NCI-H460 (cell line): ENCODE results near the gene RNF214. TPM values are rescaled to one million over a fixed set of nuclear protein-coding genes. Genes with fewer than 3 reads are reported as not detected.
A peak's percentile ranks its signal among the peaks of the same experiment; 100 is the strongest.
"Not testable (repeated sequence)": the region's sequence is repeated elsewhere in the genome, so short reads cannot be mapped to it uniquely, and the experiment has no call there.

Experiments
- DNase-seq: peaks from one replicate; pipeline ENCODE4 v3.0.0-alpha.2; 2016; ENCODE audit warnings: low read depth; ENCODE audit errors: extremely low read depth
- total RNA-seq: library from RNA; depleted of rRNA; stranded (reverse); fragments of >200 nt; shearing (Covaris generic); gene quantifications from 2 replicates; pipeline ENCODE4 v1.2.3, GENCODE V29; 2014

RNF214 gene
- total RNA-seq, 1 experiment from 2014 or later = 12.3 TPM

- no peak for DNase-seq
These were observed 2.6 kb upstream of the RNF214 start for GRCh38 chr11:117229931-117230285.

- no peak for DNase-seq
These were observed 2.0 kb upstream of the RNF214 start for GRCh38 chr11:117230286-117230961.

GRCh38 chr11:117230999-117231841 is 1.3 kb upstream of the RNF214 start:
- DNase-seq = no peak

- peak; percentile 28 for DNase-seq
These were observed 704 bp upstream of the RNF214 start, which contains the start of gene PCSK7 for GRCh38 chr11:117231842-117232091. Gene PCSK7, minus strand, starts transcription at chr11:117232073. Its CDS starts 2,229 bp downstream, at chr11:117229844.

GRCh38 chr11:117232911-117233409 is 489 bp downstream of the RNF214 start:
- no peak for DNase-seq

GRCh38 chr11:117238221-117238620 is 5.8 kb downstream of the RNF214 start:
- no peak for DNase-seq

GRCh38 chr11:117239295-117239694 is 6.8 kb downstream of the RNF214 start:
- no peak for DNase-seq

- DNase-seq = no peak
These were observed 15.9 kb downstream of the RNF214 start for GRCh38 chr11:117248341-117248740.

GRCh38 chr11:117249571-117249970 is 17.1 kb downstream of the RNF214 start:
- DNase-seq = no peak

- DNase-seq = no peak
These were observed 19.0 kb downstream of the RNF214 start for GRCh38 chr11:117251506-117251905.

- DNase-seq = no peak
These were observed 23.5 kb downstream of the RNF214 start for GRCh38 chr11:117255966-117256365.

- no peak for DNase-seq
These were observed 24.1 kb downstream of the RNF214 start for GRCh38 chr11:117256573-117256972.

GRCh38 chr11:117258576-117258975 is 26.1 kb downstream of the RNF214 start:
- DNase-seq = no peak

- no peak for DNase-seq
These were observed 26.9 kb downstream of the RNF214 start for GRCh38 chr11:117259417-117259816.

GRCh38 chr11:117264624-117265323 is 32.3 kb downstream of the RNF214 start:
- not testable (repeated sequence) for DNase-seq

GRCh38 chr11:117265745-117266144 is 33.3 kb downstream of the RNF214 start:
- no peak for DNase-seq

- DNase-seq = no peak
These were observed 37.4 kb downstream of the RNF214 start for GRCh38 chr11:117269856-117270255.

GRCh38 chr11:117271208-117271607 is 38.7 kb downstream of the RNF214 start:
- no peak for DNase-seq

- not testable (repeated sequence) for DNase-seq
These were observed 39.7 kb downstream of the RNF214 start for GRCh38 chr11:117272175-117272574.

- DNase-seq = peak; percentile 60
These were observed 41.2 kb downstream of the RNF214 start for GRCh38 chr11:117273550-117274289.

GRCh38 chr11:117278347-117278746 is 45.9 kb downstream of the RNF214 start:
- DNase-seq = no peak
